Measurements from ENCODE around the gene NPIPA5. TPM values are rescaled to one million over a fixed set of nuclear protein-coding genes. Genes with fewer than 3 reads are reported as not detected.

NPIPA5 gene
- 0.15 and 1.2 TPM in 2 replicates for total RNA-seq

GRCh38 chr16:15378194-15378593, at the start of gene NPIPA5:
TSS of gene NPIPA5 (minus strand) at chr16:15378294. CDS start at chr16:15378294, 0 bp downstream.

GRCh38 chr16:15395631-15396508, 17.8 kb upstream of the NPIPA5 start, which contains the start of gene MPV17L:
TSS of gene MPV17L (plus strand) at chr16:15395754. CDS start at chr16:15395898, 144 bp downstream.

Other genes with a start within 250 kb of the NPIPA5 start
- 0.16 and 1.5 TPM in 2 replicates for gene MPV17L, start 17.5 kb upstream of the NPIPA5 start, total RNA-seq
- gene BMERB1, start 56.3 kb upstream of the NPIPA5 start, total RNA-seq: 3.4 and 7.0 TPM in 2 replicates